ENCODE data around the gene NOL4L. TPM values are rescaled to one million over a fixed set of nuclear protein-coding genes. Genes with fewer than 3 reads are reported as not detected.

The NOL4L gene
- total RNA-seq, 1 donor from 2014 or later, result 11.9 TPM

GRCh38 chr20:32562495-32562911 lies 22.6 kb downstream of the NOL4L start:
- Histone ChIP-seq H3K9me3 (ENCODE audit: low read depth) (no peaks in the 10 kb centered on the region), H3K27me3 (no peaks in the 10 kb centered on the region), H3K4me1 (peaks cover 49% of the 10 kb centered on the region), H3K4me2 (no peak overlapping the region), H3K27ac (no peak overlapping the region), H3K79me2 (ENCODE audit: low read depth) (no peaks in the 10 kb centered on the region), H2AFZ (replicated peaks) (no peak overlapping the region), H3F3A (ENCODE audit: low read depth) (peaks cover 60% of the 10 kb centered on the region), H3K4me3 (no peak overlapping the region), H3K36me3 (no peaks in the 10 kb centered on the region), H3K9ac (no peak overlapping the region), H4K20me1 (ENCODE audit: low read depth) (peaks cover 23% of the 10 kb centered on the region)
- H3K27me3 Mint-ChIP-seq (ENCODE audit: insufficient read depth, low read depth), result peaks cover 11% of the 10 kb centered on the region
- H3K9me3 Mint-ChIP-seq, result peaks cover 3% of the 10 kb centered on the region
- no peaks in the 10 kb centered on the region for H3K36me3 Mint-ChIP-seq
- peak overlapping the region; percentile 72 for H3K27ac Mint-ChIP-seq
- TF ChIP-seq EZH2phosphoT487 (IDR thresholded peaks at IDR 0.05), result no peak
- TF ChIP-seq CTCF (IDR thresholded peaks at IDR 0.05), result no peak
- no peak for TF ChIP-seq EZH2 (IDR thresholded peaks at IDR 0.05)
- peak; percentile 26 for DNase-seq (ENCODE audit: low spot score)
- peak overlapping the region; percentile 30 for H3K4me3 Mint-ChIP-seq
- H3K4me1 Mint-ChIP-seq, result peaks cover 46% of the 10 kb centered on the region

- H3K36me3 Mint-ChIP-seq, result no peaks in the 10 kb centered on the region
- Histone ChIP-seq H2AFZ (replicated peaks) (no peak overlapping the region), H3K79me2 (ENCODE audit: low read depth) (no peaks in the 10 kb centered on the region), H3K36me3 (no peaks in the 10 kb centered on the region), H3K4me2 (peak overlapping the region; percentile 77), H4K20me1 (ENCODE audit: low read depth) (peaks cover 23% of the 10 kb centered on the region), H3K4me3 (peak overlapping the region; percentile 28), H3K9ac (no peak overlapping the region), H3K27ac (peak overlapping the region; percentile 73), H3K4me1 (peaks cover 56% of the 10 kb centered on the region), H3K9me3 (ENCODE audit: low read depth) (no peaks in the 10 kb centered on the region), H3K27me3 (no peaks in the 10 kb centered on the region), H3F3A (ENCODE audit: low read depth) (peaks cover 65% of the 10 kb centered on the region)
- TF ChIP-seq EZH2 (IDR thresholded peaks at IDR 0.05), result no peak
- no peak for TF ChIP-seq CTCF (IDR thresholded peaks at IDR 0.05)
- TF ChIP-seq EZH2phosphoT487 (IDR thresholded peaks at IDR 0.05), result no peak
- peaks cover 3% of the 10 kb centered on the region for H3K9me3 Mint-ChIP-seq
- H3K4me1 Mint-ChIP-seq, result peaks cover 51% of the 10 kb centered on the region
- H3K27ac Mint-ChIP-seq, result peak overlapping the region; percentile 57
- peaks cover 11% of the 10 kb centered on the region for H3K27me3 Mint-ChIP-seq (ENCODE audit: insufficient read depth, low read depth)
- peak overlapping the region; percentile 73 for H3K4me3 Mint-ChIP-seq
- peak; percentile 83 for DNase-seq (ENCODE audit: low spot score)
Measured at GRCh38 chr20:32560989-32561830, 23.9 kb downstream of the NOL4L start.

GRCh38 chr20:32560482-32560988 lies 24.6 kb downstream of the NOL4L start:
- Histone ChIP-seq H3F3A (ENCODE audit: low read depth) (peaks cover 64% of the 10 kb centered on the region), H3K27ac (peak overlapping the region; percentile 73), H3K27me3 (no peaks in the 10 kb centered on the region), H3K4me2 (peak overlapping the region; percentile 77), H4K20me1 (ENCODE audit: low read depth) (peaks cover 23% of the 10 kb centered on the region), H3K9ac (no peak overlapping the region), H3K4me1 (peaks cover 56% of the 10 kb centered on the region), H3K4me3 (peak overlapping the region; percentile 28), H3K36me3 (no peaks in the 10 kb centered on the region), H3K9me3 (ENCODE audit: low read depth) (no peaks in the 10 kb centered on the region), H2AFZ (replicated peaks) (no peak overlapping the region), H3K79me2 (ENCODE audit: low read depth) (no peaks in the 10 kb centered on the region)
- H3K36me3 Mint-ChIP-seq, result no peaks in the 10 kb centered on the region
- DNase-seq (ENCODE audit: low spot score), result no peak
- peak overlapping the region; percentile 72 for H3K4me3 Mint-ChIP-seq
- H3K9me3 Mint-ChIP-seq, result peaks cover 3% of the 10 kb centered on the region
- TF ChIP-seq CTCF (IDR thresholded peaks at IDR 0.05) (no peak), EZH2phosphoT487 (IDR thresholded peaks at IDR 0.05) (no peak), EZH2 (IDR thresholded peaks at IDR 0.05) (no peak)
- H3K4me1 Mint-ChIP-seq, result peaks cover 50% of the 10 kb centered on the region
- peak overlapping the region; percentile 57 for H3K27ac Mint-ChIP-seq
- peaks cover 11% of the 10 kb centered on the region for H3K27me3 Mint-ChIP-seq (ENCODE audit: insufficient read depth, low read depth)

All from neural progenitor cell (in vitro differentiated cells).